ENCODE measurements around the gene SCFD1. TPM values are rescaled to one million over a fixed set of nuclear protein-coding genes. Genes with fewer than 3 reads are reported as not detected.

SCFD1 gene
- total RNA-seq, 6 experiments from 2014 or later = 26.5 to 44.6 (median 34.8) TPM

GRCh38 chr14:30610787-30611343, 11.3 kb upstream of the SCFD1 start:
- no peak overlapping the region for H3K27ac ChIP-seq
- H3K4me3 ChIP-seq = no peak overlapping the region
- no peaks in the 10 kb centered on the region for H3K9me3 ChIP-seq
- H3K4me1 ChIP-seq = peaks cover 0 to 10% (median 2%) of the 10 kb centered on the region in 4 donors
- H3K36me3 ChIP-seq = peaks cover 0 to 4% (median 0%) of the 10 kb centered on the region in 4 donors
- 18% methylated on average over 6 of the region's 6 CpGs for WGBS (ENCODE audit: insufficient coverage, low coverage, low lambda C conversion rate, missing lambda C conversion rate)
- H3K27me3 ChIP-seq = no peaks in the 10 kb centered on the region
- peak; percentile 74 to 89 (median 83) for ATAC-seq
- intact Hi-C loops (cut with DNase I) = no loop called here
- DNase-seq = peak in 2 of 3 donors; percentile 49 to 66
- TF ChIP-seq, protein P1, sequence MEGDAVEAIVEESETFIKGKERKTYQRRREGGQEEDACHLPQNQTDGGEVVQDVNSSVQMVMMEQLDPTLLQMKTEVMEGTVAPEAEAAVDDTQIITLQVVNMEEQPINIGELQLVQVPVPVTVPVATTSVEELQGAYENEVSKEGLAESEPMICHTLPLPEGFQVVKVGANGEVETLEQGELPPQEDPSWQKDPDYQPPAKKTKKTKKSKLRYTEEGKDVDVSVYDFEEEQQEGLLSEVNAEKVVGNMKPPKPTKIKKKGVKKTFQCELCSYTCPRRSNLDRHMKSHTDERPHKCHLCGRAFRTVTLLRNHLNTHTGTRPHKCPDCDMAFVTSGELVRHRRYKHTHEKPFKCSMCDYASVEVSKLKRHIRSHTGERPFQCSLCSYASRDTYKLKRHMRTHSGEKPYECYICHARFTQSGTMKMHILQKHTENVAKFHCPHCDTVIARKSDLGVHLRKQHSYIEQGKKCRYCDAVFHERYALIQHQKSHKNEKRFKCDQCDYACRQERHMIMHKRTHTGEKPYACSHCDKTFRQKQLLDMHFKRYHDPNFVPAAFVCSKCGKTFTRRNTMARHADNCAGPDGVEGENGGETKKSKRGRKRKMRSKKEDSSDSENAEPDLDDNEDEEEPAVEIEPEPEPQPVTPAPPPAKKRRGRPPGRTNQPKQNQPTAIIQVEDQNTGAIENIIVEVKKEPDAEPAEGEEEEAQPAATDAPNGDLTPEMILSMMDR (IDR thresholded peaks at IDR 0.05) = peak in 2 of 4 donors; percentile 18 to 22
- no peak for TF ChIP-seq POLR2A (IDR thresholded peaks at IDR 0.05)

GRCh38 chr14:30614155-30614554, 8.0 kb upstream of the SCFD1 start:
- H3K36me3 ChIP-seq = peaks cover 0 to 6% (median 3%) of the 10 kb centered on the region in 4 donors
- ATAC-seq (no peak), DNase-seq (no peak)
- H3K4me1 ChIP-seq = peaks cover 0 to 10% (median 2%) of the 10 kb centered on the region in 4 donors
- WGBS (ENCODE audit: insufficient coverage, low coverage, low lambda C conversion rate, missing lambda C conversion rate) = 94% methylated on average over 2 of the region's 2 CpGs
- no peaks in the 10 kb centered on the region for H3K9me3 ChIP-seq
- no peak overlapping the region for H3K4me3 ChIP-seq
- TF ChIP-seq, protein P1 (IDR thresholded peaks at IDR 0.05) = no peak
- no peak overlapping the region for H3K27ac ChIP-seq
- intact Hi-C loops (cut with DNase I) = no loop called here
- H3K27me3 ChIP-seq = no peaks in the 10 kb centered on the region

DNA sequence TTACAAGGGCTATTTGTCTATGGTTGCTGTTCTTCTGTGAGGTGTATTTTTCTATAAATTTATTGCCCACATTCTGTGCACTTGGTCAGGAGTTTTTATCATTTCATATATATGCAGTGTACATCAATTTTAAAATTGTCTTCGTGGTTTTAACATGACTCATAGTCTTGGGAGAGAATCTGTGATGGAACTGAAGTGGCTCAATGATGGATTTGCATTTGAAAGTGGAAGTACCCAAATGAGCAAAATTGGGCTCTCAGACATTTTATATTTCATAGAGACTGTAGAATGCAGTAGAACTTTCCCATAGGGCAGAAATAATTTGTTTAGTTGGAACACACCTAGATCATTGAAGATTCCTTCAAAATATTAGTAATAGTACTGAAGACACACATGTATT, 1.9 kb upstream of the SCFD1 start:
- 57% methylated on average over 1 of the region's 1 CpG for WGBS (ENCODE audit: insufficient coverage, low coverage, low lambda C conversion rate, missing lambda C conversion rate)
- DNase-seq = no peak
- Histone ChIP-seq H3K4me1 (peaks cover 0 to 13% (median 0%) of the 10 kb centered on the region in 4 donors), H3K4me3 (no peak overlapping the region), H3K27ac (no peak overlapping the region), H3K36me3 (peaks cover 0 to 6% (median 3%) of the 10 kb centered on the region in 4 donors), H3K9me3 (no peaks in the 10 kb centered on the region), H3K27me3 (no peaks in the 10 kb centered on the region)
- no peak for ATAC-seq
- intact Hi-C loops (cut with DNase I) = no loop called here
- TF ChIP-seq POLR2A (IDR thresholded peaks at IDR 0.05) = no peak
- TF ChIP-seq, protein P1 (IDR thresholded peaks at IDR 0.05) = no peak

- Histone ChIP-seq H3K27ac (peak overlapping the region; percentile 81 to 84 (median 81)), H3K9me3 (no peaks in the 10 kb centered on the region), H3K4me3 (peak overlapping the region; percentile 71 to 76 (median 72)), H3K36me3 (peaks cover 0 to 2% (median under 1%) of the 10 kb centered on the region in 4 donors), H3K27me3 (no peaks in the 10 kb centered on the region), H3K4me1 (peaks cover 0 to 13% (median 0%) of the 10 kb centered on the region in 4 donors)
- ATAC-seq = peak; percentile 32 to 39 (median 36)
- intact Hi-C loops (cut with DNase I) = no loop called here
- DNase-seq = peak in 1 of 3 donors; percentile 24
- 0% methylated on average over 8 of the region's 17 CpGs for WGBS (ENCODE audit: insufficient coverage, low coverage, low lambda C conversion rate, missing lambda C conversion rate)
- TF ChIP-seq, protein P1 (IDR thresholded peaks at IDR 0.05) = no peak
- no peak for TF ChIP-seq POLR2A (IDR thresholded peaks at IDR 0.05)
Measured at GRCh38 chr14:30621354-30621939, 672 bp upstream of the SCFD1 start.

Data from right lobe of liver (tissue), 6 donors.